ENCODE results near the gene C1QTNF1.
"Not testable (repeated sequence)": the region's sequence is repeated elsewhere in the genome, so short reads cannot be mapped to it uniquely, and the experiment has no call there.

The C1QTNF1 gene

GRCh38 chr17:79006794-79007503 is 17.0 kb upstream of the C1QTNF1 start:
- DNase-seq: no peak

DNA sequence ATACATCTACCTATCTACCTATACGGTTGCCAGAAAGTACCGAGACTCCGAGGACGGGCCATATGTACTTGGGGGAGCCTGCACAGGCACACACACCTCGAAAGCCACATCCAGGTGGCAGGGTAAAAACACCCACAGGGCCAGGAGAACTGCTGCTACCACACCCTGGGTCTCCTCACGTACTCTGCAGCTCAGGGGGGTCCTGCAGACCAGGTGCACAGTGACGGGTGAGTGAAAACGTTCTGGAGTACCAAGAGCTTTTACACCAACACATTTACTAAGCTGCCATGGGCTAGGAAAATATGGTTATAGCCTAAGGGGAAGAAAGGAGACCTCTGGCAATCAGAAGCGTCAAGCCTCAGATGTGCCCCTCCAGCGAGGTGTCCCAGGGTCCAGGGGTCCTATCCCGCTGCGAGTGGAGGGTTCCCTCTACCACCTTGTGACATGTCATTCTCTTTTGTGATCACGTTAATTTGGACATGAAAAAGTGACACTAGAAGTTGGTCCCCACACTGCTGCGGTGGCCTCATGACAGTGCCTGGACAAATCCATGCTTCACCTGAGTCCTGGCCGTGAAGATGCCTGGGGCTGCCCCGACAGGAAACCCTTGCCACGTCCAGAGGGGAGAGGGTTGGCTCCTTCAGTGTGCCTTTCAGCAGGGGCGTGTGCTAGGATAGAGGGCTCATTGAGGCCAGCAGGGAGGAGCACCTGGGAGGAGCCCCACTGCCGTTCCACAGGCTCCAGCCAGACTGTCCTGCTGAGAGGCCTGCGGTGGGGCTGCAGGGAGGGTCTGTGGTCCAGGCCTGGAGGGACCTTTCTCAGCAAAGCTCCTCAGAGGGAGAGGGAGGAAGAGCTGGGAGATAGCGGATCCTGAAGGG is 16.2 kb upstream of the C1QTNF1 start:
- no peak for DNase-seq

GRCh38 chr17:79008666-79009387 is 15.1 kb upstream of the C1QTNF1 start:
- DNase-seq: no peak

- peak; percentile 87 for DNase-seq
Measured at GRCh38 chr17:79009397-79010303, 14.3 kb upstream of the C1QTNF1 start, which contains the start of gene CANT1. Gene CANT1, minus strand, starts transcription at chr17:79009764. Its CDS starts 12,142 bp downstream, at chr17:78997622.

DNA sequence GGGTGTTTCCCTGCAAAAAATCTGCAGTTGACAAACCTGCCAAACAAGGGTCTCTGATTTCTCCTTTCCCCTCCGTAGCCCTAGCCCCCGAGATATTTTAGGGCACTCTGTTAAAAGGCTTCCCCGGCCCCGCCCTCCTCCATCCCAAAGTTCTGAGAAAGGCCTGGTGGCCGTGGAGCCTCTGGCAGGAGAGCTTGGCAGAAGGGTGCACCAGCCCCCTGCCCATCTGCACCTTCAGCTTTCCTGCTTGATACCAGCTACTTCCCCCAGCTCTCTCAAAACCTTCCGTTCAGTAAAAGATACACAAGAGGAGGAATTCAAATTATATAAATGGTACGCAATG is 13.7 kb upstream of the C1QTNF1 start:
- no peak for DNase-seq

DNA sequence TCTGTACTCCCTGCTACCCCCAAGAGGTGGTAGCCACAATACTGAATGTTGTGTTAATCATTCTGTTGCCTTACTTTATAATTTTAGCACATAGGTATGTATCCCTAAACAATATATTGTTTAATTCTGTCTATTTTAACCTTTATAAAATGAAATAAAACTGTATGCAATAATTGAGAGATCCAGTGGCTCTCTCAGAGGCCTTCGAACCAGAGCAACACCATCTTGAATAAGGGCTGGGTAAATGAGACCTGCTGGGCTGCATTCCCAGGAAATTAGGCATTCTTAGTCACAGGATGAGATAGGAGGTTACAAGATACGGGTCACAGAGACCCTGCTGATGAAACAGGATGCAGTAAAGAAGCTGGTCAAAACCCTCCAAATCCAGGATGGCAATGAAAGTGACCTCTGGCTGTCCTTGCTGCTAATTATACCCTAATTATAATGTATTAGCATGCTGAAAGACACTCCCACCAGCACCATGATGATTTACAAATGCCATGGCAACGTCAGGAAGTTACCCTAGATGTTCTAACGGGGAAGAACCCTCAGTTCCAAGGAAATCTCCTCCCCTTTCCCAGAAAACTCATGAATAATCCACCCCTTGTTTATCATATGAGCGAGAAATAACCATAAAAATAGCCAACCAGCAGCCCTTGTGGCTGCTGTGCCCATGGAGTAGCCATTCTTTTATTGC is 12.4 kb upstream of the C1QTNF1 start:
- DNase-seq: no peak

DNA sequence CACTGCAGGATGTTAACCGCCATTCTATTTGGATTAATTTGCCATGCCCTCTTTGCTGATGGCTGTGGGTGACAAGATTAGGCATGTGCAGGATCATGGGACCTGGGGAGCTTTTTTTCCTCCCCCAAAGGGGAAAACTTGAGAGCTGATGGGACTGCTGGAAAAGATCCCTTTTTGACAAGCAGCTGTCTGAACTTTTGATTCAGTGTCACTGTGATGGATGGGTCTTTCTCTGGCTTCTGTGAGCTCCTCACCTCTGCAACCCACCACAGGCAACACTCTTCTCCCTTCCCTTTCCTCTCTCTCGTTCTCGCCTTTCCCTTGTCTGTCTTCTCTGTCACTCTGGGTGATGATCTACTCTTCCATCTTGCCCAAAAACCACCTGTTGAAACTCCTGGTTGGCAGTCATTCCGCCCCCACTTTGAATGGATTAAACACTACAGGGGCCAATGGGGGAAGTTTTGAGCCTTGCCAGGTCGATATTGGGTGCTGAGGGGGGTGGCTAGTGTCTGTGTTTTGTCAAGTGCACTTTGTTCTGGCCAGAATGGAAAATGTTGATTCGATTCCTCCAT is 11.3 kb upstream of the C1QTNF1 start:
- DNase-seq: no peak

GRCh38 chr17:79014158-79014758 is 9.7 kb upstream of the C1QTNF1 start:
- DNase-seq: no peak

DNA sequence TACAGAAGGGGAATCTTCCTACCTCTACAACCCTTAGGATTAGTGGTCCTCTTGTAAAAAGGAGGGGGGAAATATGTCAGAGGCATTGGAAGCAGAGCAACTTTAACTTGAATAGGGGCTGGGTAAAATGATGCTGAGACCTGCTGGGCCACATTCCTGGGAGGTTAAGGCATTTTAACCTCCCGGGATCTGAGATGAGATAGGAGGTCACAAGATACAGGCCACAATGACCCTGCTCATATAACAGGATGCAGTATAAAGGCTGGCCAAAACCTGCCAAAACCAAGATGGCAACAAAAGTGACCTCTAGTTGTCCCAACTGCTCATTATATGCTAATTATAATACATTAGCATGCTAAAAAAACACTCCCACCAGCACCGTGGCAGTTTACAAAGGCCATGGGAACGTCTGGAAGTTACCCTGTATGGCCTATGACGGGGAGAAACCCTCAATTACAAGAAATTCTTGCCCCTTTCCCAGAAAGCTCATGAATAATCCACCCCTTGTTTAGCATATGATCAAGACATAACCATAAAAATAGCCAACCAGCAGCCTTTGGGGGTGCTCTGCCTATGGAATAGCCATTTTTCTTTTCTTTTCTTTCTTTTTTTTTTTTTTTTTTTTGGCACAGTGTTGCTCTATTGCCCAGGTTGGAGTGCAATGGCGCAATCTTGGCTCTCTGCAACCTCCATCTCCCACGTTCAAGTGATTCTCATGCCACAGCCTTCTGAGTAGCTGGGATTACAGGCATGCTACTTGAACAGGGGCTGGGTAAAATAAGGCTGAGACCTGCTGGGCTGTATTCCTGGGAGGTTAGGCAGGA is 6.2 kb upstream of the C1QTNF1 start:
- no peak for DNase-seq

DNA sequence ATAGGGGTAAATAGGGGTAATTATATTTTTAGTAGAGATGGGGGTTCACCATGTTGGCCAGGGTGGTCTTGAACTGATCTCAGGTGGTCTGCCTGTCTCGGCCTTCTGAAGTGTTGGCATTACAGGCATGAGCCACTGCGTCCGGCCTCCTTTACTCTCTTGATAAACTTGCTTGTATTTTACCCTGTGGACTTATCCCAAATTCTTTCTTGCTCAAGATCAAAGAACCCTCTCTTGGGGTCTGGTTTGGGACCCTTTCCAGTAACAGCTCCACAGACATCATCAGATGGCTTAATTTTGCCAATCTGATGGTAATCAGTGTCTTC is 5.6 kb upstream of the C1QTNF1 start:
- DNase-seq: no peak

DNA sequence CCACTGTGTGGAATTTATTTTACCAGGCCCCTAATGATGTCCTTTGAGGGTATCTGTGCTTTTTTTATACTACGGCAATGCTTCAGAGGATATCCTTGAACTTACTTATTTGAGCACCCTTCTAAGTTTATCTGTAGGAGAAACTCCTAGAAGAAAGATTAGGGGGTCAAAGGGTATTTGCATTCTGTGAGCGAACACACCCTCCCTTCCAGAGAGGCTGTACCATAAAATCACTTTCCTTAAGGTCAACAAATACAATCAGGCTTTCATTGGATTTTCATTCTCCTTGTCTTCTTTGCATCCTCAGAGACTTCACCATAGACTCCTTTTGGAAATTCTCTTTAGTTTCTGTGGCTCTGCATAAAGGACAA is 4.7 kb upstream of the C1QTNF1 start:
- DNase-seq: no peak

DNA sequence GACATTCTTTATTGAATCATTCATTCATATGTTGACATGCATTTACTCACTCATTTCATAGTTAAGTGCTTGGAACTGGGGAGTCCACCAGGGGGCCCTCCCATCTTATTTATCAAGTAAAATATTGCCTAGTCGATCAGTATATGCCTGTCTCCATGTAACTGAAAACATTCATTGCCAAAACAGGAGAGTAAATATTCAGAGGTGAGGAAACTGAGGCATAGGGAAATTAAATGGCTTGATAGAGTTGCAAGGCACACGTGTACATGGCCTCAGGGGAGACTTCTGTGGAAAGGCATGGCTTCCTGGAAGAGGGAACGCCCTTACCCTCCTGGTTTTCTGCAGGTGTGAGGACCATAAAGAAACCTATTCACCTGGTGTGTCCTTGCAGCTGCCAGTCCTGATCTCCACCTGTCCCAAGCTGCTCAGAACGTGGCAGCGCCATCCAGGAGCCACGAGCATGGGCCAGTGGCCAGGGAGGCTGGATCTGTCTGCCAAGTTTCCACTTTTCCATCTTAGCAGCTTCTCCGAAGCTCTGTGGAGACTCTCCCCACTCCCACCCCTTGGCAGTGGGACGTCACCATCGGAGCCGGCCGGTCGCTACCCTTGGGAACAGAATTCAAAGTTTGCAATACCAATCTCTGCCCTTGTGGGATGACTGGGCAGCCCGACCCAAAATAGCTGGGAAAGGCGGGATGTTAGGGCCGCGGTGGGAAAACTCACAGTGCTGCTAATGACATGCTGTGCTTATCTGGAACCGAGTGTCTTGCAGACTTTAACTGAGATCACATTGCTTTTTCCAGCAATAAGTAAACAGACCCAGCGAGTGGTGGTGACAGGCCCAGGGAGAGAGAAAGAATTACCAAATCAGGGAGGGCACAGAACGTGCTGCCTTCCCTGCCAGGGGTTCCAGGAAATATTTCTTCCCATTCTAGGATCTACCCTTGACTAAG is 4.1 kb upstream of the C1QTNF1 start:
- DNase-seq: peak; percentile 60

DNA sequence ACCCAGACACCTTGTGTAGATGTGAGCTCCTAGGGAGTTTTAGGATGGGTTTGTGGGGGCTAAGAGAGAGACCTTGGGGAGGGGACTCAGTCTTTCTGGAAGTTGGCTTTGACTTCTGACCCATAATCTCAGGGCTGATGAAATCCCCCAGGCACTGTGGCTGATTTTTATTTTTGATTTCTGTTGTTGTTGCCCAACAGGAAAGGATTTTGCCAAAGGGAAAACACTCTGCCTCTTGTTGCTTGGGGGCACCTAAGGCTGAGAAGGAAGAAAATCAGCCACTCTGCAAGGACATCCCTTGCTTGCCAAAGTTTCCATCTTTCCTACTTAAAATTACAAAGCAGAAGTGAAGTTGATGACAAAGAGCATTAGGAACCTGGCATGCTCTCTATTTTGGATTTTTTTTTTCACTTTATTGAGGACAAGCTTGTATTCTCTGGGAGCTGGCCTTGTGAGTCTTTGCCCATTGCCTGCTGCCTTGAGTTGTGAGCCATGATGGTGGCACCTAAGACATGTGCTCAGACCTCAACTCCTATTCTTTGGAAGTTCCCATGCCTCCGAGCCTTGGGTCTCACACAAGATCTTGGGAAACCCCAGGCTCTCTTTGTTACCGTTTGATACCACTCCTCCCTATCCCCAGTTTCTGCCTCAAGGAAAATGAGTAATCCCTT is 3.2 kb upstream of the C1QTNF1 start:
- no peak for DNase-seq

- not testable (repeated sequence) for DNase-seq
Measured at GRCh38 chr17:79021929-79022328, 2.0 kb upstream of the C1QTNF1 start.

DNA sequence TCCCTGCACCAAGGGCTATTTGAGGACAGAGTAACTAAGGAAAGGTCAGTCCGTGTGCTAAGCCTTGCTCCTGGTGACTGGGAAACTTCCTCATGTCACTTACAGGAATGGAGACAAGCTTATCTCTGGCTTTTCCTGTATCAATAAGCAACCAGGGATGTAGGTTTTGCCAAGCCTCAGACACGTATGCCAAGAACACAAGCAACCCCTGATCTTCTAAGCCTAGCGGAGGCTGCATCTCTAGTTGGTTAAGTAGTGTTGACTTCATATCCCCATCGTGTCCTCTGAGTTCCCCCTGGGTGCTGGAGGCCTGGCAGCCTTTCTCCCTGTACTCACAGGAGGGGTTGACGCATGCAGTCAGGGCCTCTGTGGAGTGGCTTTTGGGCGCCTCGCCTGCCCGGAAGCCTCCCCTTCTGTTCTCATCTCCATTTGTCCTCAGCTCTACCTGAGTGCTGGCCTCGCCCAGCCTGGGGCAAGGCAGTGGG is 1.4 kb upstream of the C1QTNF1 start:
- DNase-seq: no peak

DNA sequence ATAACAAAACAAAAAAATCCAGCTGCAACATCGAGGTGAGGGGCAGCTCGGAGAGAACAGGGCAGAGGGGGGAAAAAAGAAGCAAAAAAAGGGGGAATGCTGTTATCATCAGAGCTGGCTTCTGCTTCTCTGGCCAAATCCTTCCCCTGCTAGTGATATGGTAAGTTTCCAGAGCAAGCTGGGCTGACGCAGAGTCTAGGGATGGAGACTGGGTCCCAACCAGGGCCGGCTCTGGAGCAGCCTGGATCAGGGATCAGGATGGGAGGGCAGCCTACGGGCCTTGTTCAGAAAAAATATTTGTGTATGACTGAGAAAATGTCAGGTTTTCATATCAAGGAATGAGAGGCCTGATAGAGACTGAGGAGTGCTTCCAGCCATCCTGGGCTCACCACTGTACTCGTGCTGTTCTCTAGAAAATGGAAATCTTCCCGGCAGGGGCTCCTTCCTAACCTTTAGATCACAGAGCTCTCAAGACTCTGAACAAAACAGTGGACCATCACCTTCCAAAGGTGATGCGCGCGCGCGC is 726 bp upstream of the C1QTNF1 start:
- DNase-seq: no peak

DNA sequence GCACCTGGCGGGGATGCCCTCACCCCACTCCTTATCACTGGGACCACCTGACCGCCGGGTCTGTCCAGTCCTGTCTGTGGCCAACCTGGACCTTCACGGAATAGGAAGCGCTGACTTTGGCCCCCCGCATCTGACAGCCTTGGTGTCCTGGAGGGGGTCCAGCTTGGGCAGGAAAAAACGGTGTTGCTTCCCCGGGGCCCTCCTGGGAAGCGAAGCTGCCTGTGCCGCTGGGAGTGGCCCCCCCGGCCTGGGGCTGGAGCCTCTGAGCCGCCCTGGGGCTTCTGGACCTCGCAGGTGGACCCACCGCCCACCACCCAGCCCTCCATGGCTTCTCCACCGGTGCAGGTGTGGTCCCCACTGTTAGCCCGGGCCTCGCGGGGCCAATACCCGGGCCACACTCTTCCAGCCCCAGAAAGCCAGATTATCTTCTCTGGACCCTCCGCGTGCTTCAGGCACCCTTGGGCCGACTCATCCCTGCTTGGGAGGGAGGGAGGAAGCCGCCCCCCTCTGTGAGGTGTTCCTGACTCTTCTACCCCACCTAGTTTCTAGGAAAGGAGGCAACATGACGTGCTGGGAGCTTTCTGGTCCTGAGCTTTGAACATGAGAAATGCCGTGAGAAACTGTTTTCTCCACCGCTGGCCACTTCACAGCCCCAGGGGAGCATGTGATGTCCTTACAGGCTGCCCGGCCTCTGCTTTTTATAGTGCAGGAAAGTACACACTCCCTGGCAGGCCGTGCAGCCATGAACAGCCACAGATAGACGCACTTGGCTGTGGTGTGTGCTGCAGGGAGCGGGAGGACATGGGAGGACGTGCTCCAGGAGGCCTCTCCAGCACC is 1.1 kb downstream of the C1QTNF1 start:
- no peak for DNase-seq
